Forelimb muscle (tissue), 1 donor: ENCODE results near the gene TMEM51. TPM values are rescaled to one million over a fixed set of nuclear protein-coding genes. Genes with fewer than 3 reads are reported as not detected.
"Not testable (repeated sequence)": the region's sequence is repeated elsewhere in the genome, so short reads cannot be mapped to it uniquely, and the experiment has no call there.

ENCODE experiments used
- DNase-seq: peaks from one replicate; pipeline ENCODE4 v3.0.0-alpha.2; 2013; ENCODE audit warnings: low read depth
- polyA plus RNA-seq: library from polyadenylated mRNA; unstranded; fragments of 120-200 nt; gene quantifications from one replicate; pipeline ENCODE4 v1.2.1, GENCODE V29; 2013; ENCODE audit not compliant: insufficient read length

TMEM51 gene
- polyA plus RNA-seq, 1 donor = 9.9 TPM

GRCh38 chr1:15153842-15154479, 414 bp downstream of the TMEM51 start:
- DNase-seq = no peak

GRCh38 chr1:15154480-15155036, 1.0 kb downstream of the TMEM51 start:
- DNase-seq = no peak

DNA sequence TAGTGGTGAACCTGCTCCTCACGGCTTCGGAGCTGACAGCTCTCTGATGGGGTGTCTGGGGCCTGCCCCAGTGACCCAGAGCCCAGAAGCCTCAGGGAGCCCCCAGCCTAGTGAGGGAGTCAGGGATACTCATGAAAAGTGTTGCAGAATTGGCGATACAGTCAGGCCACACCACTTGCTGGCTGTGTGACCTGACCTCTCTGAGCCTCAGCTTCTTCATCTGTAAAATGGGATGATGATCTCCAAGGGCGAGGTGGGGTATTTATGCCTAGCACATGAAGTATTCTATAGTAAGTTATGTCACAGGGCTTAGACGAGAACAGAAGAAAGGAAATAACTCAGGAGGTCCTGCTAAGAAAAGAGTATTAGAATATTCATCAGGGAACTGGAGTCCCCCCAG, 1.6 kb downstream of the TMEM51 start:
- no peak for DNase-seq

GRCh38 chr1:15155888-15156741, 2.6 kb downstream of the TMEM51 start:
- no peak for DNase-seq

GRCh38 chr1:15156807-15157380, 3.3 kb downstream of the TMEM51 start:
- DNase-seq = no peak

DNA sequence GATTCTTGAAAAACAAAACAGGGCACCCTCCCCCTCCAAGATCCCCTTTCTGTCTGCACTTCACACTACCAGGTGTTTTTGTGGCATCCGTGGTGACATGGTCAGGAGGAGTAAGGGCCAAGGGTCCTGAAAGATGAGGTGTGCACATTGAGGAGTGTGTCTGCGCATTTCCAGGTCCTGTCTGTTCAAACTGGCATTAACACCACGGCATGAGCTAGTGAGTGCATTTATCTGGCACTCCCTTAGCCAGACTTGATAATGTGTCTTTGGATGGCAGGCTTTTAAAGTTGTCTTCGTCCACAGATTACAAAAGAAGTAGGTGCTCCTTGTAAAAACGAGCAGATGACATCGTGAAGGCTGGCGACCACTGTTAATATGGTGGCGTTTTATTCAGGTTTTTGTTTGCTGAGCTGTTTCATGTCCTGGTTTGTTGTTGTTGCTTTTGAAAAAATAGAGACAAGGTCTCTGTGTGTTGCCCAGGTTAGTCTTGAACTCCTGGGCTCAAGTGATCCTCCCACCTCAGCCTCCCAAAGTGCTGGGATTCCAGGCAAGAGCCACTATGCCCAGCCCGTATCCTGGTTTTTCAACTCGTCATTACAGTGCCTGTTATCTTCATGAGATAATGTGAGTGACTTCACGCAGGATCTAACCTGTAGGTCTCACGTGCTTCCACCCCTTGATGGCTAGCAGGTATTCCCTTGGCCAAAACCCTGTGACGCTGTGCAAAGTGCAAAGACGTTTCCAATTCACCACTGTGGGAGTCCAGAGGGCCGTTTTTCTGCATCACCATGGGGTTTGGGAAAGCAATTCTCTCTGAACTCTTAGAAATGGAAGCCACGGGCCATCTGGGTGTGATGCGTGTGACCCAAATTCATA, 4.2 kb downstream of the TMEM51 start:
- no peak for DNase-seq

DNA sequence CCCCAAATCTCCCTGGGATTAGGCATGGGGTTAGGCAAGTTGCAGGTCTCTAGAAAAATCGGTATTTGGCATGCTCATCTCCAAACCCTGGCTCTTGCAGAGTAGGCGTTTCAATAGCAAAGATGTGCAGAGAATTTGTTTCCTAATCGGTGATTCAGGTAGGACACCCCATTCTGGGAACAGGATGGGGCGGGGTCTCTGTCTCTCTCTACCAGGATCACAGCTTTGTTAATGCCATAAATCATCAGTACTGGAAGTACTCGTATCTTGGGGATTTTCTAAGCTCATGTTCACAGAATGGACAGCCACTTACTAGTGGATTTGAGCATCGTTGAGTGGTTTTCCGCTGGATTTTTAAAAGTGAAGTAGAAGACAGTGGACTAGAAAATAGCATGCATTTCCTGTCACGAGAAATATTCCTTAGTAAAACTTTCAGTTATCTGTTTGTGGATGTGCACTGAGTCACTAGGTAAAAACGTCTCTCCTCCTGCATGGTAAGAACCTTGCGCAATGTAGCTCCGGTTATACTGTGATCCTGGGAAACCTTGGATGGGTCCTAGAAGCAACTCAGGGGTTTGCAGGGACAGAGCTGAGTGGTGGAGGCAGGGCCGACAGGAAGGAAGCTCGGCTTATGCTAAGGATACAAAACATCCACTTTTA, 5.1 kb downstream of the TMEM51 start:
- no peak for DNase-seq

GRCh38 chr1:15159166-15159555, 5.6 kb downstream of the TMEM51 start:
- DNase-seq = no peak

GRCh38 chr1:15160626-15161025, 7.1 kb downstream of the TMEM51 start:
- DNase-seq = no peak

GRCh38 chr1:15167386-15167785, 13.8 kb downstream of the TMEM51 start:
- DNase-seq = no peak

DNA sequence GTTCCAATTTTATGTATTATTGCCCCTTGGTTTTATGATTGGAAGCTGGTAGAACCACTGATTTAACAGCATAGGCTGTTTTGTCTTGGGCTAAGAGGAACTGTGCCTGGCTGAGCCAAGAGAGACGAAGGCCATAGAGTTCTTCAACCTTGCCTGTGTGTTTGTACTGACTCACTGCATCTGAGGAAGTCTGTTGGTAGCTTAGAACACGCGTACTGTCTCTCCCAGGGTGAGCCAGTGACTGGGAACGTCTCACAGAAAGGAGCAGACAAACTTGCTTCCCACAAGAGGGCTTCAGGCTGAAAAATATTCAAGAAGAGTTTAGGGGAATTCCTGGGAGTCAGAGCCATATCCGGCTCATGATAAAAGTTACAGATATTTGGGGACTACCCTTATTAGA, 14.9 kb downstream of the TMEM51 start:
- DNase-seq = no peak

DNA sequence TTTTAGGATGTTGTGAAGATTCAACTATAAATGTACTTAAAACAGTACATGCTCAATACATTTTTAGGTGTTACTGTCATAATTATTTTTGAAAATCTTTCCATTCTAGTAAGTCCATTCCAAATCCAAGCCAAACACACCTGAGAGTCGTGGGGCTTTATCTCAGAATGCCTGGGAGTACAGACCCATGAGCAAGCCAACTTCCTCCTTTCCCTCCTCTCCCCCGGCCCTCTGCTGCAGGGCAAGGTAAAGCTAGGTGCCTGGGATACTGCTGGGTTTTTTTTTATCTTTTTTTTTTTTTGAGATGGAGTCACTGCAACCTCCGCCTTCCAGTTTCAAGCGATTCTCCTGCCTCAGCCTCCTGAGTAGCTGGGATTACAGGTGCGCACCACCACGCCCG, 16.5 kb downstream of the TMEM51 start:
- no peak for DNase-seq

GRCh38 chr1:15171271-15171908, 17.8 kb downstream of the TMEM51 start:
- no peak for DNase-seq

GRCh38 chr1:15172405-15173259, 19.1 kb downstream of the TMEM51 start:
- DNase-seq = no peak

GRCh38 chr1:15173863-15174614, 20.5 kb downstream of the TMEM51 start:
- no peak for DNase-seq

DNA sequence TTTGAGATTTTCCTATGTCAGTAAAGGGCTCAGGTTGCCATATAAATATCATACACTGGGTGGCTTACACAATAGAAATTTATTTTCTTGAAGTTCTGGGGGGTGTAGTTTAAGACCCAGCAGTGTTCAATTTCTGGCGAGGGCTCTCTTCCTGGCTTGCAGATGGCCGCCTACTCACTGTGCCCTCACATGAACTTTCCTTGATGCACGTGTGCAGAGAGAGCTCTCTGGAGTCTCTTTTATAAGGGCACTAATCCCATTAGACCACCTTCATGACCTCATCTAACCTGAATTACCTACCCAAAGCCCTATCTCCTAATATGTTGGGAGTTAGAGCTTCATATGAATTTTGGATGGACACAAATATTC, 21.1 kb downstream of the TMEM51 start:
- DNase-seq = no peak

DNA sequence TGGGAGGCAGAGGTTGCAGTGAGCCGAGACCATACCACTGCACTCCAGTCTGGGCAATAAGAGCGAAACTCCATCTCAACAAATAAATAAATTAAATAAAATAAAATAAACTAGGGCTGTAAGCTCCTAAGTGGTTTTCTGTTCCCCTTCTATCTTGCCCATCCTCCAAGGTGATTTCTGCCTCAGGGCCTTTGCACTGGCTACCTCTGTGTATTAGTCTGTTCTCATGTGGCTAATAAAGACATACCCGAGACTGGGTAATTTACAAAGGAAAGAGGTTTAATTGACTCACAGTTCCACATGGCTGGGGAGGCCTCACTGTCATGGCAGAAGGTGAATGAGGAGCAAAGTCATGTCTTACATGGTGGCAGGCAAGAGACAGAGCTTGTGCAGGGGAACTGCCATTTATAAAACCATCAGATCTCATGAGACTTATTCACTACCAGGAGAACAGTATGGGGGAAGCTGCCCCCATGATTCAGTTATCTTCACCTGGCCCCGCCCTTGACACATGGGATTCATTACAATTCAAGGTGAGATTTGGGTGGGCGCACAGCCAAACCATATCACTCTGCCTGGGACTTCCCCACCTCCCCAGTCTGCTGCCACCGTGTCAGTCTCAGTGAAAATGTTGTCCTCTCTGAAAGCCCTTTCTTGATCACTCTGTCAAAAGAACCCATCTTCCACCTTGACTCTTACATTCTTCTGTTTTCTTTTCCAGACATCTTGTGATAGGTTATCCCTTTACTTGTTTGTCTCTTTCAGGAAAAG, 22.0 kb downstream of the TMEM51 start:
- DNase-seq = not testable (repeated sequence)

- DNase-seq = no peak
Measured at GRCh38 chr1:15176120-15176519, 22.6 kb downstream of the TMEM51 start.
